IPS-15b (cell line): Measurements from ENCODE around the gene PALMD.

Experiments used
- H3K27me3 ChIP-seq: one replicate; pipeline ENCODE4 v1.6.1; 2013; ENCODE audit warnings: low read length; ENCODE audit not compliant: control insufficient read depth, insufficient read depth
- H3K36me3 ChIP-seq: one replicate; pipeline ENCODE4 v1.6.1; 2013; ENCODE audit warnings: low read length; ENCODE audit not compliant: control insufficient read depth, insufficient read depth
- H3K4me1 ChIP-seq: one replicate; pipeline ENCODE4 v1.6.1; 2013; ENCODE audit warnings: mild to moderate bottlenecking, low read length; ENCODE audit not compliant: control insufficient read depth, insufficient read depth
- H3K4me3 ChIP-seq: one replicate; pipeline ENCODE4 v1.5.1; 2013; ENCODE audit warnings: low read depth, low read length
- H3K9ac ChIP-seq: one replicate; pipeline ENCODE4 v1.6.1; 2013; ENCODE audit warnings: low read depth, mild to moderate bottlenecking, low read length
- H3K9me3 ChIP-seq: one replicate; pipeline ENCODE4 v1.6.1; 2013; ENCODE audit warnings: mild to moderate bottlenecking, low read length; ENCODE audit not compliant: control insufficient read depth, insufficient read depth

Gene PALMD

GRCh38 chr1:99650030-99650429, 4.1 kb downstream of the PALMD start:
- H3K9me3 ChIP-seq: no peaks in the 10 kb centered on the region
- H3K4me1 ChIP-seq: peaks cover 20% of the 10 kb centered on the region
- H3K4me3 ChIP-seq: no peak overlapping the region
- no peak overlapping the region for H3K9ac ChIP-seq
- no peaks in the 10 kb centered on the region for H3K36me3 ChIP-seq
- H3K27me3 ChIP-seq: no peaks in the 10 kb centered on the region

DNA sequence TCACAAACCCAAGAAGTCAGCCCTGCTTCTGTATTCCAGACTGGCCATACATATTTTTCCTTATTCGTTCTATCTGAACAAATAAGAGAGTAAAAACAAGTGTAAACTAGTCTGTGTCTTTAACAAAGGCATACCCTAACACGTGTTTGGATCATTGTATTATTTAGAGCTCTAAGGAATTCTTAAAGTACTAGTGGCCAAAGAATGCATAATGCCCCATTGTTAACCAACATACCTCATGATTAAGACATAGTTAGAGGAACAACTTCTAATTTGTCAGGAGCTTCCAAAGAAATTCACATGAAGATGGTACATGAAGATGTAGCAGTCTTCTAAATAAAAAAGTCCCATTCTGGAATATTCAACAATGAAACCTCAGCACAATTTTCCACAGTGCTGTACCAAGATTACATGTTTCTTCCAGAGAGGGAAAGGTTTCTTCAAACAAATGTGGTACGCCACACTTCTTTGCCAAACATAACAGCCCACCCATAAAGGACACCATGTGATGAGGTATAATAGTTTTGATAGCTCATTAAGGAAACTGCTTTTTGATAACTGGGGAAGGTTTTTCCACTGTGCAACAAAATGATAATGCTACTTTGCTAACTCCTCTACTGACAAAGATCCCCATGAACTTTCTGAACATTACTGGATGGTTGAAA, 5.0 kb downstream of the PALMD start:
- no peaks in the 10 kb centered on the region for H3K9me3 ChIP-seq
- no peak overlapping the region for H3K4me3 ChIP-seq
- no peak overlapping the region for H3K9ac ChIP-seq
- no peaks in the 10 kb centered on the region for H3K27me3 ChIP-seq
- H3K36me3 ChIP-seq: no peaks in the 10 kb centered on the region
- peaks cover 13% of the 10 kb centered on the region for H3K4me1 ChIP-seq

DNA sequence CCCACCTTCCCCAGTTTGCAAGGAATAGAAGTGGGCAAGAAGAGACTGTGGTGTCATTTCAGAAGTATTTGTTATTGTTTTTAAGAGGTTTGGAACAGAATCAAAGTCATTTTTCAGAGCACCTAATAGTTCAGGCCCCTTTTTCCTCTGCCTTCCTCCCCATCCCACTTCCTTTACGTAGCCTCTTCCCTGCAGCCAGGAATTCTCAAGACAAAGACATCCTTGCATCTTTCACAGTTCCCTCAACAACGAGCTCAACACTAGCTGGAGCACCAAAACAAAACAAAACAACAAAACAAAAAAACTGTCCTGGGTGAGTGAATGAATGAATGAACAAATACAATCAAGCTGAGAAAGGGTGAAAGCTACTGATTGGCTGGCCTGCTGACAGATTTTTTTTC, 7.0 kb downstream of the PALMD start:
- Histone ChIP-seq H3K9ac (no peak overlapping the region), H3K4me1 (peaks cover 4% of the 10 kb centered on the region)

GRCh38 chr1:99655376-99655775, 9.5 kb downstream of the PALMD start:
- Histone ChIP-seq H3K27me3 (no peaks in the 10 kb centered on the region), H3K9me3 (no peaks in the 10 kb centered on the region), H3K4me1 (no peaks in the 10 kb centered on the region), H3K9ac (no peak overlapping the region), H3K4me3 (no peak overlapping the region), H3K36me3 (no peaks in the 10 kb centered on the region)

More for the DNA sequence above, 7.0 kb downstream of the PALMD start:
- H3K4me3 ChIP-seq: no peak overlapping the region
- H3K9me3 ChIP-seq: no peaks in the 10 kb centered on the region
- H3K36me3 ChIP-seq: no peaks in the 10 kb centered on the region
- no peaks in the 10 kb centered on the region for H3K27me3 ChIP-seq

- H3K4me1 ChIP-seq: no peaks in the 10 kb centered on the region
- no peaks in the 10 kb centered on the region for H3K27me3 ChIP-seq
- no peak overlapping the region for H3K4me3 ChIP-seq
- no peaks in the 10 kb centered on the region for H3K9me3 ChIP-seq
- H3K9ac ChIP-seq: no peak overlapping the region
- no peaks in the 10 kb centered on the region for H3K36me3 ChIP-seq
Measured at GRCh38 chr1:99656701-99657100, 10.8 kb downstream of the PALMD start.

DNA sequence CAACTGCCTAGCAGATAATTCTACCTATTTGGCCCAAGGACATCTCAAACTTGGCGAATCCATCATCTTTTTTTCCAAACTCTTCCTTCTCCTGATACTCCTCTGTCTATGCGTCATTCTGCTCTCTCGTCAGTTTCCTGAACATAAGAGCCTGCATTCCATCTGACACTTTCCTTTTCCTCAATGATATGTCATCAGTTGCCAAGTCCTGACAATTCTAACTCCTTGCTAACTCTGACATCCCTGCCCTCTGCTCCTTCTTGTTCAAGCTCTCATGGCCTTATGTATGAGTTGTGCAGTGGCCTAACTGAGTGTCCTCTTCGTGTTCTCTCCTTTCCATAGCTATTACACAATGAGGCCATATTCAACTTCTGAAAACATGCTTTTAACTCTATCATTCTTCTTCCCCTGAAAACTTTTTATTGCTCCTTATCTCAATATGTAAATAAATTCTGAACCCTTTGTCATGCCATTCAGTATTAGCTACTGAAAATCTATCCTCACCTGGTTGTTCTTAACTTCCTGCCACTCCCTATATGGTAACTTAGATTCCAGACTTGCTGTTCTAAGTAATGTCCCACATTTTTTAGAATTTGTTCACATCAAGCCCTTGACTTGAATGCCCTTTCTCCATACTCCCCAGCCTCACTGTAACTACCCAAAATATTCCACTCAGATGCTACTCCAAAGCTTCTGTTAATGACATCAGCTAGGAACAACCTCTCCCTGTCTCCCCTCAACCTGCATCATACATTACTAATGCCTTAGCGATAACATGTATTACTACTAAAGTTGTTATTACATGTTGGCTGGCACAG, 11.5 kb downstream of the PALMD start:
- Histone ChIP-seq H3K4me1 (no peaks in the 10 kb centered on the region), H3K36me3 (no peaks in the 10 kb centered on the region), H3K4me3 (no peak overlapping the region), H3K9ac (no peak overlapping the region), H3K27me3 (no peaks in the 10 kb centered on the region), H3K9me3 (no peaks in the 10 kb centered on the region)

DNA sequence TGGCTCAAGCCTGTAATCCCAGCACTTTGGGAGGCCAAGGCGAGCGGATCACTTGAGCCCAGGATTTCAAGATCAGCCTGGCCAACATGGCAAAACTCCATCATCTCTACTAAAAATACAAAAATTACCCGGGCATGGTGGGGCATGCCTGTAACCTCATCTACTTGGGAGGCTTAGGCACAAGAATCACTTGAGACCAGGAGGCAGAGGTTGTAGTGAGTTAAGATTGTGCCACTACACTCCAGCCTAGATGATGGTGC, 12.0 kb downstream of the PALMD start:
- Histone ChIP-seq H3K4me3 (no peak overlapping the region), H3K27me3 (no peaks in the 10 kb centered on the region), H3K36me3 (no peaks in the 10 kb centered on the region), H3K4me1 (no peaks in the 10 kb centered on the region), H3K9ac (no peak overlapping the region), H3K9me3 (no peaks in the 10 kb centered on the region)

DNA sequence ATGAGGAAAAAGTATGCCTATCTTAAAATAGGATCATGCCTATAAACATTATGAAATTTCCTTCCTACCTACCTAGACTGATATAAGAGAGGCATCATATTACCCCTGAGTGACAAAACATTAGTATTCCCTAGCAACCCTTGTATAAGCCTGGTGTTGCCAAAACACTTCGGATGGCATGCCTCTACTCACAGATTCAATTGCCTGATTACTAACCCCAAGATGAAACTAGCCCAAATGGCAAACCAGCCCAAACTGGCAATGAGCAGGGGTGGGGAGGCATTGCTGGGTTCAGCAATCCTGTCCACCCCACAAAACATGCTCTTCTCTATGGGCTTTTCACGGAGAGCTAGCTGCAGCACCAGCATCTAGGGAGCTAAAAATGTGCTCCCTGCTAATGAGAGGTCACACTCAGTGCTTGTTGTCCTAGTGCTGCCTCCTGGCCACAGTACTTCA, 13.9 kb downstream of the PALMD start:
- H3K4me3 ChIP-seq: no peak overlapping the region
- H3K36me3 ChIP-seq: no peaks in the 10 kb centered on the region
- H3K9me3 ChIP-seq: no peaks in the 10 kb centered on the region
- H3K4me1 ChIP-seq: no peaks in the 10 kb centered on the region
- no peaks in the 10 kb centered on the region for H3K27me3 ChIP-seq
- no peak overlapping the region for H3K9ac ChIP-seq

- H3K9ac ChIP-seq: no peak overlapping the region
Measured at GRCh38 chr1:99660496-99660895, 14.6 kb downstream of the PALMD start.

GRCh38 chr1:99661780-99662179, 15.9 kb downstream of the PALMD start:
- Histone ChIP-seq H3K9me3 (no peaks in the 10 kb centered on the region), H3K36me3 (no peaks in the 10 kb centered on the region), H3K4me1 (no peaks in the 10 kb centered on the region), H3K4me3 (no peak overlapping the region), H3K27me3 (no peaks in the 10 kb centered on the region), H3K9ac (no peak overlapping the region)

More at GRCh38 chr1:99660496-99660895, 14.6 kb downstream of the PALMD start:
- Histone ChIP-seq H3K9me3 (no peaks in the 10 kb centered on the region), H3K4me3 (no peak overlapping the region), H3K36me3 (no peaks in the 10 kb centered on the region), H3K27me3 (no peaks in the 10 kb centered on the region), H3K4me1 (no peaks in the 10 kb centered on the region)

GRCh38 chr1:99662539-99663080, 16.7 kb downstream of the PALMD start:
- Histone ChIP-seq H3K27me3 (no peaks in the 10 kb centered on the region), H3K36me3 (no peaks in the 10 kb centered on the region), H3K9ac (no peak overlapping the region), H3K4me3 (no peak overlapping the region), H3K9me3 (no peaks in the 10 kb centered on the region), H3K4me1 (no peaks in the 10 kb centered on the region)

DNA sequence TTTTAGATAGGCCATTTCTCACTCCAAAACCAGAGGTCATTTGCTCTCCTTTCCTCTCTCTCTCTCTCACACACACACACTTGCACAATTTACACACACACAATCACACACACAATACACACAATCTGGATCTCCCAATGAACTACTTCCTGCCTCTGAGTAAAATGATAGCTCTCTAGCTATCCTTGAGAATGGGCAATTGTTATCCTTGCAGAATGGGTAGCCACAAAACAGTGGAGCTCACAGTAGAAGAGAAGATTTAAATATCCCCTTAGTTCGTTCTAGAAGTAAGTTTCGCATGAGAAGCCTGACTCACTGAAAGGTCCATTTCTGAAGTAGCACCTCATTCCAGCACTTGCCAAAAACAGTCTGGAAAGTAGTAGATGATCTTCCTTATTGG, 17.6 kb downstream of the PALMD start:
- no peaks in the 10 kb centered on the region for H3K4me1 ChIP-seq
- no peak overlapping the region for H3K9ac ChIP-seq
- no peak overlapping the region for H3K4me3 ChIP-seq
- H3K27me3 ChIP-seq: no peaks in the 10 kb centered on the region
- no peaks in the 10 kb centered on the region for H3K9me3 ChIP-seq
- H3K36me3 ChIP-seq: no peaks in the 10 kb centered on the region
